HG03378 (cell line): ENCODE measurements around the gene ERGIC1.

ENCODE experiments used
- ATAC-seq: cut with Tn5 transposase; IDR thresholded peaks from one replicate; pipeline ENCODE4 v1.9.1; 2021; ENCODE audit warnings: mild to moderate bottlenecking, moderate library complexity; ENCODE audit not compliant: unreplicated experiment

Gene ERGIC1

DNA sequence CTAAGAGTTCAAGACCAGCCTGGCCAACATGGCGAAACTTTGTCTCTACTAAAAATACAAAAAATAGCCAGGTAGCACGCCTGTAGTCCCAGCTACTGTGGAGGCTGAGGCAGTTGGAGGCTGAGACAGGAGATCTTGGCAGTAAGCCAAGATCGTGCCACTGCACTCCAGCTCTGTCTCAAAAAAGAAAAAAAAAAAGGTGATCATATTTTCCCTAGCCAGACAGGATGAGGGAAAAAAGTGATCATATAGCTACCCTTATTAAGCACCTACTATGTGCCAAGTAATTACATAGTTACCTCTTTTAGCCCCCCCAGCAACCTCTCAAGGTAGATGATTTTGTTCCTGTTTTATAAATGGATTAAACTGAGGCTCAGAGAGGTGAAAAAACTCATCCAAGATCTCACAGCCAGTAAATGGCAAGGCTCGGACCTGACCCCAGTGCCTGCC, 107.0 kb downstream of the ERGIC1 start:
- no peak for ATAC-seq

DNA sequence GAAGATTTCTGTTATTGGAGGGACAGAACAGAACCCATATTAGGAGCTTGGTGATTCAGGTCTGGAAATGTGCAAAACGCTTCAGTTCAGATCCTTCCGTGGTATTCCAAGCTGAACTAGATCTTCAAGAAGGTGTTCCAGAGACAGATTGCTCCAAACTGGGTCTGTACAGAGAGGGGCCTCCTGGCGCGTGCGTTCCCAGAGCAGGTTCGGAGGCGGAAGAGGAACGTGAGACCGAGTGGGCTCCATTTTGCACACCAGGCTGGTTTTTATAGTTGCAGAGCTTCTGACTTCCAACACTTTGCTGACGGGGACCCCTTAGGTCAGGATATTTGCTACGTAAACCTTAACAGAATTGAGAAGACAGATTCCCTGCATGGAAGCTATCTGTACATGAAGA, 108.5 kb downstream of the ERGIC1 start:
- no peak for ATAC-seq

DNA sequence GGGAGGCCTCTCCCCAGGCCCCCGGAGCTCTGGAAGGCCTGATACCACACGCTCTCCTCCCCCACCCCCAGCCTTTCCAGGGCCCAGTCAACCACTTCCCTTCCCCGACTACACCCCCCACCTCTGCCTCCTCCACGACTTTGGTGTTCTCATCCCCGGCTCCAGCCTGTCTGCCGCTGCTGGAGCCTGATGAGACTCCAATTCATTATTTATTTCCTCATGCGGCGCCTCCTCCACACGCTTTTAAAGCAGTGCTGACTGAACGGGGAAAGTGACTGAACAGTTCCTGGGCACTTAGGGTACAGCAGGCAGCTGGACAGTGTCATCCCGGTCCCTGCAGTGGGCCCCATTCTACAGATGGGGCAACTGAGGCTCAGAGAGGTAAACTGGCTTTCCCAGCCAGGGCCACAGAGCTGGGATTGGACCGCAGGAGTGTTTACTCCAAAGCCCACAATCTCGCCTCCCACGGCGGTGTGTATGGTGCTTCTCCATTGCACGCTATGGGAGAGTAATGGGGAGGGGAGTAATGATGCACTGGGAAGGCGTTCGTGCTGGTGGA, 109.3 kb downstream of the ERGIC1 start:
- ATAC-seq = no peak

DNA sequence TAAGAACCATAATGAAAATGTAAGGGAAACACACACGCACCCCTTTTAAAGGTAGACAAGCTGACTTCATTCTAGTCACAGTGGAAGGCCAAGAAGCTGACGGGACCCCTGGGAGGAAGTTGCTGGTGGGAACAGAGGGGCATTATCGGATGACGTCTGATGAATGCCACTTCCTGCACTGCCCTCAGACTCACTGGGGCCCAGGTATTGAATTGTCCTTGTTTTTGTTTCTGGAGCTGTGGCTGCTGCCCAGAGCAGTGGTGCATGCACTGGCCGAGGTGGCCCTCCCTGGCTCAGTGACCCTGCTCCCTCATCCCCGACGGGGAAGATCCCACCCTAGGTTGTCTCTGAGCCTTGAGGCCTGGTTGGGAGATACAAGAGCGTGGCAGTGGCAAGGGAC, 109.9 kb downstream of the ERGIC1 start:
- ATAC-seq = no peak

DNA sequence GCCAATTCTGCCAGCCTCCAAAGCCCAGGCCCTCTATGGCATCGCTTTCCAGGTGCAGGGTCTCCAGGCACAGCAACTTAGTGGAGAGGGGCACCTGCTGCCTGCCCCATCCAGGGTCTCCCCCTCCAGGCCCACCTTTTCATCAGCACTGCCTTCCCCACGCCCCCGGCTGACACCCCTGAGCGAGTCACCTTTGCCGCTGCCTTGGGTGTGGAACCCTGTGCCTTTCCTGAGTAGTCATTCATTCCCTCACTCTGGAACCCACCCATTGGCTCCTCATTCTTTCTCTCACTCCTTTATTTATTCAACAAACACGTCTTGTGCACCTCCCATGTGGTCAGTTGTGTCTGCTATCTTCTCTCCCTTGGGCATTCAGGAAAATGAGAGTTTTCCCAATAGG, 110.7 kb downstream of the ERGIC1 start:
- ATAC-seq = no peak

DNA sequence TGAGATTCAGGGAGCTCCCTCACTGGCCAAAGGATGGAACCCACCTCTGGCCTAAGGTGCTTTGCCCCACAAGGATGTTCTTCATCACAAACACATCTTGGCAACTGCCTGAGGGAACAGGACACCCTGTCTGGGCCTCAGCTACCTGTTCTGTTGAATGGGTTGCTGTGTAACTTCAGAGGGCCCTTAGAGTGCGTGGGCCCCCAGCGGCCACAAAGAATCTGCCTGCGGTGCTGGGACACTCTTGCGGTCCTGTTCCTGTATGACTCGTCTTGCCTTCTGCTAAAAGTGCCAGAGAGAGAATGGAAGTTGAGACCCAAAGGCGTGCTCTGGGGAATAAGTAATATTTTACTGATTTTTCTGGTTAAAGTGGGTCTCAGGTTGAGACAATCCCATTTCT, 111.1 kb downstream of the ERGIC1 start:
- ATAC-seq = no peak

DNA sequence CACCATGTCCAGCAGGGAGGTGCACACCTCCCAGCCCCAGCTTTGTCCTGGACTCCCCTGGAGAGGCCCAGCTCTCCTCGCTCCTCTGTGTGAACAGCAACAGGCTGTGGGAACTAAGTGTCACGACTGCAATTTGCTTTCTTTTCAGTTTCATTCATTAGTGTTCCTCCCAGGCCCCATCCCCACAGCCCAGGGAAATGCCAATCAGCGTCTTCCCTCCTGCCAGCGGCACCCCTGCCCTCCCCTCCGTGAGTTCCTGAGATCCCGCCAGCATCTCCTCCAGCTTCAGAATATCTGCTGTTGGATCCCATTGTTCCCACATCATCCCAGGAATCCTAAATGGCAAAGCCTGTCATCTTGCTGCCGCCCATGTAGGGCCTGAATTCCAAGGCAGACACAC, 112.1 kb downstream of the ERGIC1 start:
- ATAC-seq = no peak

DNA sequence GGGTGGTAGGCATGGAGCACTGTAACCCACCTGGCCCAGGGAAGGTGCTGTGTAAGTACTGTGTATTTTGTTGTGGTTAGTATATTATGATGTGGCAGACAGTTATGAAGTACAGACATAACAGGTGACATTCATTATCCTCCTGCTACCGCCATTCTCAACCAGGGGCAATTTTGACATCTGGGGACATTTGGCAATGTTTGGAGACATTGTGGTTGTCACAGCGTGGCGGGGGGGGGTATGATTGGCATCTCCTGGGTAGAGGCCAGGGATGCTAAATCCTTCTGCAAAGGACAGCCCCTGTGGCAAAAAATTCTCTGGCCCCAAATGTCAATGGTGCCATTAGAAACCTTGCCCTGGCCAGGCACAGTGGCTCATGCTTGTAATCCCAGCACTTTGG, 115.4 kb downstream of the ERGIC1 start:
- ATAC-seq = no peak

DNA sequence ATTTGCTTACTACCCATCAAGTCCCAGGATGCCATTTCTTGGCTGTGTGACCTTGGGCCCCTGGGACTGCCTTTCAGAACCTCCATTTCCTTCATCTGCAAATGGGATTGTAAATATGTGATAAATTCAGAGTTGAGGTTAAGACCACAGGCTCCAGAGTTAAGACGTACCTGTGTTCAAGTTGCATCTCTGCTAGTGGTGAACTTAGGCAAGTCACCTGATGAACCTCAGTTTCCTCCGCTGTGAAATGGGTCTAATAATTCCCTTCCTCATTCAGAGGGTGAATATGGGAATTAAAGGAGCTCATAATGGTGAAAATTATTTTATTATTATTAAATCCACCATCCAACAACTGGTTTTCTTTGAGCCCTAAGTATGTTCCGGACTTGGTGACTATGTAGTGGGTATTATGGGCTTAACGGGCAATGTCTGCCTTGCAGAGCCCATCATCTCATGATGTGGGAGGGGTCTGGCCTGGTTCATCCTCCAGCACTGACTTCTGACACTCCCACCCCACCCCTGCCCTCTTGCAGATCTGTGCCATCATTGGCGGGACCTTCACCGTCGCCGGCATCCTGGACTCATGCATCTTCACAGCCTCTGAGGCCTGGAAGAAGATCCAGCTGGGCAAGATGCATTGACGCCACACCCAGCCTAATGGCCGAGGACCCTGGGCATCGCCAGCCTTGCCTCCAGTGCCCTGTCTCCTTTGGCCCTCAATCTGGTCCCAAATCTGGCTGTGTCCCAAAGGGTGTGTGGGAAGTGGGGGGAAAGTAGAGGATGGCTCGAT, 116.3 kb downstream of the ERGIC1 start:
- no peak for ATAC-seq

DNA sequence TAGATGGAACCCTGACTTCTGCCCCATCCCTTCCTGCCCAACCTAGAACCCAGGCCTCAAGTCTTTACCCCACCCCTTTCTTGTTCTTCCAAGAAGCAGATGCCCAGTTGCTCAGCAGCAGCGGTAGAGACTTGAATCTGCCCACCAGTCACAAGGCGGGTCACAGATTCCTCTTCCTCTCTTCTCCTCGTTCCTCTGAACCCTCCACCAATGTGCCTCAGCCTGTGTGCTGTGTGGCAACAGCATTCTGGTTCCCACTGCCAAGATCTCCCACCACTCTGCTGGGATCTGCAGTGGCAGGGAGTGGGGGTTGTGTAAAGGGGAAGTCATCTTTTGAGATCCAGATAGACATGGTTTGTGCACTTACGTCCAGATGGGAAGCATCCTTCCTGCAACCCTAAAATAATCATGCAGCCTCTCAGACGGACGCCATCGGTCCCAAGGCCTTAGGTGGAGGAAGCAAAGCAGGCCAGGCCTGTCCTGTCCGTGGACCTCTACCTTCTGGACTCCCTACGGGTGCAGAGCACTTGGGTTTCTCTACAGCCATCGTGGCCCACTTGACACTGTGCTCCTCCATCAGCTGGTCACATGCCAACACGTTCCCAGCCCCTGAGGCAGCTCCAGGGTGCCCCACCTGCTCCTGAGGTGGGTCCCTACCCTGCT, 117.5 kb downstream of the ERGIC1 start:
- no peak for ATAC-seq

DNA sequence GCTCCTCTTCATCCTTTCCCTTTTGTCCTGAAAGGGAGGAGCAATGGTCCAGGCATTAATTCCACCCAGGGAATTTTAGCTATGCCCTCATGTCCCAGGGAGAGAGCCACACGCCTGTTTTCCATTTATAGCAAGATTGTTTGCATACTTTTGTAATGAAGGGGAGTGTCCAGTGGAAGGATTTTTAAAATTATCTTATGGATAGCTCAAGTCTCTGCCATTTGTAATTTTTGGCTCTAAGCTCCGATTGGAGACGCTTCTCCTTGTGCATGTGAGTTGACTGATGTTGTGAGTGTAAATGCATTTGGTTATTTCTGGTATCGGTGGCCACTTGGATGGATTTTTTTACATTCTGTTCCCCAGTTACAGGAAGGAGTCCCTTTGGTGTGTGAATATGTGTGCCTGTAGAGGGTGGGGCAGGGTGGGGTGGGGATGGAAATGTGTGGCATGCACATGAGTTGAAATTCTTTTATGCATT, 118.0 kb downstream of the ERGIC1 start:
- ATAC-seq = no peak

DNA sequence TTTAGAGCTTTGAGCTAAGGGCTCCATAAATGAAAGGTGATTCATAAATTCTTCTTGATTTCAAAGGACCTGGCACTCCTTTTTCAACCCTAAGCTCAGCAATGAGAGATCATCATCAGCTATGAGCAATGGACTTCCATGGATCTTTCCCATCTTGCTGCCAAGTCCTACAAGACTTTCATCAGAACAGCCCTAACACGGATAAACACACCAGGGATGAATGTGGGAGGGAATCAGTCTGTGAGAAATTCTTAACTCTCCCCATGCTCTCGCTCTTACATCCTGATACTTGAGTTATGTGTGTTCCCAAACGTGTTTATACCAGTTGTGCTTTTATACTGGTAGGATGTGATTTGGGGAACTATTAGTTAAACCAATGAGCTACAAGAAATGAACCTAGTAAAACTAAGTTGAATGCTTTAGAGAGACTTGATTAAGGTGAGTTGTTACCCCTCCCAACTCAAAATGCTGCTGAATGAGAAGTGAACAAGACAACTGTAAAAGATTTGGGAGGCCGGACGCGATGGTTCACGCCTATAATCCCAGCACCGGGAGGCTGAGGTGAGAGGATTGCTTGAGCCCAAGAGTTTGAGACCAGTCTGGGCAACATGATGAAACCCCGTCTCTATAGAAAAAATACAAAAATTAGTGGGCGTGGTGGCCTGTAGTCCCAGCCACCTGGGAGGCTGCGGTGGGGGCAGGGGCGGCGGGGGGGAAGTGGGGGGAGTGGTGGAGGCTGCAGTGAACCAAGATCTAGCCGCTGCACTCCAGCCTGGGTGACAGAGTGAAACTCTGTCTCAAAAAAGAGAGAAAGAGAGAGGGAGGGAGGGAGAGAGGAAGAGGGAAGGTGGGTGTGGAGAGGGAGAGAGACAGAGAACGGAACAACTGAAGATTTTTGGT, 120.0 kb downstream of the ERGIC1 start:
- no peak for ATAC-seq

DNA sequence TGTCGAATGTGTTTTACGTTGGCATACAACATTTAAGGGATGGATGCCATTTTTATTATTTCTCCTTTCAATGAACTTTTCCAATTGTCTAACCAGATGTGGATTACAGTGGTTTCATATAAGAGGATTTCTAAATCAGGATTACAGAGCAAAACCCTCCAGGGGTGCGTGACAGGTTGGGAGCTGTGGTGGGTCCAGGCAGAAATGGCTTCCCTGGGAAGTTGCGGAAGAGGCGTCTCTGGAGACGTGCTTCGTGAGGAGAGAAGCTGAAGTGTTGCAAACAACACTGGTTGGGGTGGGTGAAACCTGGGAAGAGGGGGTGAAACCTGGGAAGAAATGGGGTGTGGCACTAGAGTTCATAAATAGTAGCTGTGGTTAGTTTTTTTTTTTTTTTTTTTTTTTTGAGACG, 120.7 kb downstream of the ERGIC1 start:
- no peak for ATAC-seq

DNA sequence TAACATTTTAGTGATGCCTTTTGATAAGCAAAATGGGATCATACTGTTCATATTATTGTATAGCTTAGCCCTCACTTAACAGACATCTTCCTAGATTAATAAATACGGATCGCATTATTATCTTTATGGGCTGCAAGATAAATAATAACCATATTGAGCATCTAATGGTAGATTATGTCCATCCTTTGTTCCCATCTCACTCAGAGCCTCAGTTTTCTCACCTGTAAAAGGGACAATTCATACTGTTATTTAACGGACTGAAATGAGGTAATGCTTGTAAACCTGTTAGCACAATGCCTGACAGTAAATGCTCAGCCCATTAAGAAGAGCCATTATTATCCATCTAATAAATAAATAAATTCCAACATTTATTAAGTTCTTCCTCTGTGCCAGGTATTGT, 122.2 kb downstream of the ERGIC1 start:
- ATAC-seq = no peak

DNA sequence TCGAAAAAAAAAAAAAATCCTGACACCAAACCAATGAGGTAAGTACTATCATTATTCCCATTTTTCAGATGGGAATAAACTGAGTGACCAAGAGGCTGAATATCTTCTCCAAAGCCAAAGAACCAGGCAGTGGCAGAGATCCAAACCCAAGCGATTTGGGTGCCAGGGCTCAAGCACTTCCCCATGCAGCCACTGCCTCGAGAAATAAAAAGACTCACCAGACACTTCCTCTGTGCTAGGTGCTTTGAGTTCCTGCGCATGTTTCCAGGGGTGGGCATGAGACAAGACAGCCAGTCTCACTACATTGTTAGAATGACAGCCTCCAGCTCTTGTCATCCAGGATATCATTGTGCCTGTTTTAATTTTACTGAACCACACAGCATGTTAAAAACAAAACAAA, 122.9 kb downstream of the ERGIC1 start:
- no peak for ATAC-seq

DNA sequence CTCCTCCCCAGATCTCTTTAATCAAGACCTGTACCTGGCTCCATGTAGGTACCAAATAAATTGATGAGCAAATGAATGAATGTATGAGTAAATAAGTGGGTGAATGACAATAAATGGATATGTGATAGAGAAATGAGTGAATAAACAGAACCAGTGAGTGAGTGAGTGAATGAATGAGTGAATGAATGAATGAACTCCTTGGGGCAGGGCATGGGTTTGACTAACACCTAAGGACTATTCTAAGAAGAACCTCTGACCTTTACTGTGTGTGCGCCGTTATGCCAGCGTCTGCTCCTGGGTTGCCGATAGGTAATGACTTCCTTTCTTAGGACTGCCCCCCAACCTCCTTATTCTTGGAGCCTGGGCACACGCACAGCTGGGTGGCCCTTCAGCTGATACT, 123.4 kb downstream of the ERGIC1 start:
- no peak for ATAC-seq

DNA sequence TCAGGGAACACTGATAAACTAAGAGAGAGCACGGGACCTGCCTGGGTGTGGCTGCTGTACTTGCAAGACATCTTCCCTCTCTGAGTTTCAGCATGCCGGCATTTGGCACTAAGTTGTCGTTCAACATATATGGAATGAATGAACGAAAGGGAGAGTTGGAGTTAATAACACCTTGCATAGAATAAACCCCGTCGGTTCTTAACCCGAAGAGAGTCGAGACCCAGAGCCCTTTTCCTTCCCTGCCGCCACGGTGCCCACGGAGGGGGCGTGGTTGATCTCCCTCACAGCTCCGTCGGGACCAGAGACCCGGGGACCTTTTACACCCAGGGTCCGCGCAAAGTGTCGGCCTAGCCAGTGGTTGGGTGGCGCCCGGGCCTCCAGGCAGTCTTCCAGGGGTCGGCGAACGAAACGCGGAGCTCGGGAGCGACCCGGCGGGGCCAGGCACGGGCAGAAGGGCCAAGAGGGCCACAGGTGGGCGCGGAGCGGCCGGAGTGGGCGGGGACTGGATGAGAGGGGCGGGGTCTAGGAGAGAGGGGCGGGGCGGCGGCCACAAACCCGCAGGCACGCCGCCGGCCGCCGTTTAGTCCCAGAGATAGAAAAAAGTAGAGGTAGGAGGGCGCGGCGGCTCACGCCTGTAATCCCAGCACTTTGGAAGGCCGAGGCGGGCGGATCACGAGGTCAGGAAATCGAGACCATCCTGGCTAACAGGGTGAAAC, 124.4 kb downstream of the ERGIC1 start:
- peak; percentile 22 for ATAC-seq

DNA sequence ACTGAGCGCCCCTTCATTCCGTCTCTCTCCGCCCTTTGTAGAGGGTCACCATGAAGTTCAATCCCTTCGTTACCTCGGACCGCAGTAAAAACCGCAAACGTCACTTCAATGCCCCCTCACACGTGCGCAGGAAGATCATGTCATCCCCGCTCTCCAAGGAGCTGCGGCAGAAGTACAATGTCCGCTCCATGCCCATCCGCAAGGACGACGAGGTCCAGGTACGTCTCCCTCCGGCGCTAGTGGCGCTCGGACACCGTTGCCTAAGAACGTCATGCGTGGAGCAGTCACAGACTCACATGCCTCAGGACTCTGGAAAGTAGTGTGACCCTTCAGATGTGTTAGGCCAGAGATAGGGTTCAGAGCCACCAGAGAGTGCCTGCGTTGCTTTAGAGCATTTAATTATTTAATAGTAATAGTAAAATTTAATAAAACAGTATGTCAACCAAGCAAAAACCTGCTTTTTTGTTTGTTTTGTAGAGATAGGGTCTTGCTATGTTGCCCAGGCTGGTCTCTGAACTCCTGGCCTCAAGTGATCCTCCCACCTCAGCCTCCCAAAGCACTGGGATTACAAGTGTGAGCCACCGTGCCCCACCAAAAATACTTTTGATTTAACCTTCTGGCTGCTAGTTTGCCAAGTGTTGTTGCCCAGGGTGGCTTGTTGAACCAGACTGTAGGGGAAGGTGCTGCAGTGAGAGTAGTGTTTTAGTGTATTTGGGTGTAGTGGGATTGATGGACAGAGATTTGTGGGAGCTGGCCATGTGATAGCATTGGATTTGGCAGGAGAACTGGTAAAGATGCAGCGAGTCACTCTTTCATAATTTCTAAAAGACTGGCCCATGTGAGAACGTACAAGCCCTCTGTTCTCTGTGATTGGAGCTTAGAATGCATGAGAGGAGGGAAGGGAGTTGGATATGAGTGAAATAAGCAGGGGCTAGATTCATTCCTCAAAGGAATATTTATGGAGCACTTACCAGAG, 126.1 kb downstream of the ERGIC1 start:
- no peak for ATAC-seq

DNA sequence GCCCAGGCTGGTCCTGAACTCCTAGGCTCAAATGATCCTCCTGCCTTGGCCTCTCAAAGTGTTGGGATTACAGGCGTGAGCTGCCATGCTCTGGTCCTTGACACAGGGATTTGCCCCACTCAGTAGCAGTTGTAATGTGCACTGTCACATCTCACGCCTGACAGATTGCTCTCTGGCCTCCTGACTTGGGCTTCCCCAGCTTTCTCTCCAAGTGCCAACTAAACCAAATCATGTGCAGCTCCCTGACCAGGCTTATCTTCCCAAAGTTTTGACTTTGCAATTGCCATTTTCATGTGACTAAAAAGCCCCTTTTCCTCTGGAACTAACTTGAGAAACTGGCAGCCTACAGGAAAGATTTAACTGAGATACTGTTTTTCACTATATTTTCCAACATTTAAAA, 135.9 kb downstream of the ERGIC1 start:
- ATAC-seq = no peak
